IMR-90 (cell line): ENCODE results near the gene RPS28. TPM values are rescaled to one million over a fixed set of nuclear protein-coding genes. Genes with fewer than 3 reads are reported as not detected.
"Not testable (repeated sequence)": the region's sequence is repeated elsewhere in the genome, so short reads cannot be mapped to it uniquely, and the experiment has no call there.

Source experiments
- ATAC-seq: fragments of 200-7000 bp; cut with Tn5 transposase; 2 replicates; pipeline ENCODE4 v1.9.1; 2020; ENCODE audit warnings: low read depth, mild to moderate bottlenecking, moderate library complexity
- BruUV-seq: library from RNA; stranded (reverse); fragments of 400-500 nt; replicated peaks from 2 replicates; lab custom pipeline; 2021; lab: Mats Ljungman, UMichigan
- CTCF ChIA-PET: fragments of 300-600 bp; formaldehyde crosslinking; extraction: SDS; loops from one replicate; lab custom pipeline; 2021; ENCODE audit warnings: antibody characterized with exemption; lab: Yijun Ruan, JAX
- POLR2A ChIA-PET: fragments of 300-600 bp; sonication (Branson Sonifier 250); formaldehyde crosslinking; loops from one replicate; lab custom pipeline; 2022; ENCODE audit warnings: antibody characterized with exemption; ENCODE audit not compliant: unreplicated experiment; lab: Charles Lee
- DNase-seq: peaks from one replicate; pipeline ENCODE4 v3.0.0; 2013
- H2AFZ ChIP-seq: replicated peaks from 2 replicates; pipeline ENCODE3; 2013; ENCODE audit warnings: low read length, mild to moderate bottlenecking; ENCODE audit not compliant: poor library complexity
- H2AK5ac ChIP-seq: 2 replicates; pipeline ENCODE4 v1.6.1; 2013; ENCODE audit warnings: low read depth, low read length, inconsistent platforms
- H2AK9ac ChIP-seq: replicated peaks from 2 replicates; pipeline ENCODE3; 2013; ENCODE audit warnings: mild to moderate bottlenecking, low read depth, low read length, moderate library complexity; ENCODE audit not compliant: poor library complexity
- H2BK120ac ChIP-seq: 2 replicates; pipeline ENCODE4 v1.6.1; 2013; ENCODE audit warnings: low read depth, low read length, inconsistent platforms
- H2BK15ac ChIP-seq: 3 replicates; pipeline ENCODE4 v1.6.1; 2013; ENCODE audit warnings: low read depth, low read length, inconsistent platforms
- H2BK20ac ChIP-seq: 2 replicates; pipeline ENCODE4 v1.6.1; 2013; ENCODE audit warnings: low read depth, mild to moderate bottlenecking, inconsistent platforms, low read length, moderate library complexity
- H2BK5ac ChIP-seq: 2 replicates; pipeline ENCODE4 v1.6.1; 2013; ENCODE audit warnings: mild to moderate bottlenecking, low read depth, low read length, inconsistent platforms; ENCODE audit not compliant: poor library complexity, severe bottlenecking
- H3K14ac ChIP-seq: replicated peaks from 2 replicates; pipeline ENCODE4 v1.6.1; 2013; ENCODE audit warnings: low read depth, low read length, inconsistent platforms
- H3K18ac ChIP-seq: 2 replicates; pipeline ENCODE4 v1.6.1; 2013; ENCODE audit warnings: low read depth, low read length, control low read depth
- H3K23ac ChIP-seq: 2 replicates; pipeline ENCODE4 v1.6.1; 2013; ENCODE audit warnings: low read depth, low read length, inconsistent platforms
- H3K27ac ChIP-seq: 2 replicates; pipeline ENCODE4 v1.5.1; 2013; ENCODE audit warnings: mild to moderate bottlenecking, control low read depth, low read length; ENCODE audit not compliant: insufficient read depth
- H3K27me3 ChIP-seq: 2 replicates; pipeline ENCODE4 v1.6.1; 2013; ENCODE audit warnings: low read length; ENCODE audit not compliant: control insufficient read depth, insufficient read depth
- H3K36me3 ChIP-seq: 2 replicates; pipeline ENCODE4 v1.6.1; 2013; ENCODE audit warnings: low read length, mixed read lengths; ENCODE audit not compliant: control insufficient read depth, insufficient read depth
- H3K4ac ChIP-seq: 2 replicates; pipeline ENCODE4 v1.6.1; 2013; ENCODE audit warnings: low read depth, low read length, inconsistent platforms
- H3K4me1 ChIP-seq: 2 replicates; pipeline ENCODE4 v1.6.1; 2013; ENCODE audit warnings: low read length, mixed read lengths; ENCODE audit not compliant: control insufficient read depth, insufficient read depth
- H3K4me2 ChIP-seq: 2 replicates; pipeline ENCODE4 v1.6.1; 2013; ENCODE audit warnings: low read depth, mild to moderate bottlenecking, control low read depth, low read length, moderate library complexity
- H3K4me3 ChIP-seq: 2 replicates; pipeline ENCODE4 v1.5.1; 2013; ENCODE audit warnings: low read depth, mild to moderate bottlenecking, control low read depth, low read length, moderate library complexity; ENCODE audit not compliant: insufficient read depth
- H3K56ac ChIP-seq: 2 replicates; pipeline ENCODE4 v1.6.1; 2013; ENCODE audit warnings: low read length, inconsistent platforms; ENCODE audit not compliant: insufficient read depth; ENCODE audit errors: extremely low read depth
- H3K79me1 ChIP-seq, 2 experiments: 2 replicates each; pipeline ENCODE4 v1.6.1; 2013; ENCODE audit warnings: low read length in 2 of 2, inconsistent platforms in 1 of 2, low read depth in 1 of 2
- H3K9ac ChIP-seq: 2 replicates; pipeline ENCODE4 v1.6.1; 2013; ENCODE audit warnings: low read depth, low read length, control low read depth
- H3K9me1 ChIP-seq: 2 replicates; pipeline ENCODE4 v1.6.1; 2013; ENCODE audit warnings: low read length, inconsistent platforms; ENCODE audit not compliant: insufficient read depth
- H3K9me3 ChIP-seq: 2 replicates; pipeline ENCODE4 v1.6.1; 2013; ENCODE audit warnings: low read length; ENCODE audit not compliant: control insufficient read depth, insufficient read depth
- H4K20me1 ChIP-seq: 2 replicates; pipeline ENCODE4 v1.6.1; 2013; ENCODE audit warnings: low read length, inconsistent platforms; ENCODE audit not compliant: insufficient read depth
- H4K5ac ChIP-seq: 2 replicates; pipeline ENCODE4 v1.6.1; 2013; ENCODE audit warnings: mild to moderate bottlenecking, low read depth, low read length, control low read depth
- H4K8ac ChIP-seq, 2 experiments: 2 replicates each; pipeline ENCODE4 v1.6.1; 2013; ENCODE audit warnings: low read depth in 2 of 2, low read length in 2 of 2, control low read depth in 1 of 2, inconsistent platforms in 1 of 2
- H4K91ac ChIP-seq: 2 replicates; pipeline ENCODE4 v1.6.1; 2013; ENCODE audit warnings: low read depth, low read length, inconsistent platforms; ENCODE audit not compliant: insufficient read depth
- WGBS, 2 experiments: methylation state at CpG; one replicate each; pipeline versions ENCODE4 v1.1.5 to v1.1.7; 2013; ENCODE audit warnings: missing lambda C conversion rate in 2 of 2; ENCODE audit not compliant: insufficient read length in 1 of 2; ENCODE audit errors: extremely low coverage in 2 of 2; 5-methylcytosine and 5-hydroxymethylcytosine counted together
- dilution Hi-C: fragments of 300-500 bp; cut with HindIII; formaldehyde crosslinking; loops from one replicate; pipeline ENCODE4 v1.14.3; 2018; ENCODE audit warnings: low sequenced_read_pairs; ENCODE audit not compliant: unreplicated experiment
- in situ Hi-C: fragments of 300-500 bp; cut with MboI; formaldehyde crosslinking; loops from 3 replicates; pipeline ENCODE4 v1.14.3; 2019; ENCODE audit warnings: low sequenced_read_pairs, inconsistent platforms, mixed read lengths
- intact Hi-C: fragments of 100-400 bp; cut with micrococcal nuclease; formaldehyde crosslinking; loops from 2 replicates; pipeline ENCODE4 v1.10.0; 2022
- polyA plus RNA-seq, 3 experiments: library from polyadenylated mRNA; depleted of rRNA; stranded (reverse); fragments of >200 nt; gene quantifications; 2 replicates each; pipeline ENCODE4 v1.2.3, GENCODE V29; 2012; ENCODE audit warnings: low replicate concordance in 1 of 3
- total RNA-seq: library from RNA; depleted of rRNA; stranded (reverse); fragments of >200 nt; gene quantifications from 2 replicates; pipeline ENCODE4 v1.2.3, GENCODE V29; 2012

The RPS28 gene
- total and polyA plus RNA-seq, 2 of the 4 experiments (the other 2 are of a cell fraction) = 143 to 643 TPM

DNA sequence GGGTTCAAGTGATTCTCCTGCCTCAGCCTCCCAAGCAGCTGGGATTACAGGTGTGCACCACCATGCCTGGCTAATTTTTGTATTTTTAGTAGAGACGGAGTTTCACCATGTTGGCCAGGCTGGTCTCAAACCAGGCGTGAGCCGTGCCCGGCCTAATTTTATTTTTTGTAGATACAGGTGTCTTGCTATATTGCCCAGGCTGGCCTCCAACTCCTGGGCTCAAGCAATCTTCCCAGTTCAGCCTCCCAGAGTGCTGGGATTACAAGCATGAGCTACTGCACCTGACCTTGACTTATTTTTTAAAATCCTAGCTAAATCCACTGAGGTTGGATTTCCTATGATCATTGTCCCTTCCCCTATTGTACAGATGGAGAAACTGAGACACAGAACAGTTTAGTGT lies 20.2 kb downstream of the RPS28 start:
- no CpG with 5 or more reads among the region's 4 CpGs for WGBS, 2 experiments
- POLR2A ChIA-PET = not testable (repeated sequence)

More for the DNA sequence above, 20.2 kb downstream of the RPS28 start:
- H3K56ac ChIP-seq, H4K20me1 ChIP-seq, H3K4me3 ChIP-seq, H3K18ac ChIP-seq, BruUV-seq, intact Hi-C loops, H3K9me3 ChIP-seq, H2AK9ac ChIP-seq, H4K8ac ChIP-seq, dilution Hi-C loops, H2BK5ac ChIP-seq, H3K14ac ChIP-seq, H3K36me3 ChIP-seq, H2BK15ac ChIP-seq, H2BK120ac ChIP-seq, H4K5ac ChIP-seq, H3K9ac ChIP-seq, H2AK5ac ChIP-seq, H4K91ac ChIP-seq, DNase-seq, H3K9me1 ChIP-seq, H2BK20ac ChIP-seq, H2AFZ ChIP-seq, H3K4me2 ChIP-seq, ATAC-seq, H3K27ac ChIP-seq, H3K23ac ChIP-seq, H3K4ac ChIP-seq, H3K79me1 ChIP-seq, H3K4me1 ChIP-seq: not testable (repeated sequence)
- H3K27me3 ChIP-seq = peaks cover 17% of the 10 kb centered on the region; the same call in 1 of the 2 replicates
- in situ Hi-C loops = loop anchor here (5.0 kb wide), 1 partner anchor 231 kb away; no protein-coding TSS in a partner anchor
- CTCF ChIA-PET = interaction anchor here (0.6 kb wide), 3 partner anchors 12 to 274 kb away, joined by 3 to 7 read pairs (median 3); no protein-coding TSS in a partner anchor
